GM10266 (cell line): ENCODE data around the gene TPPP3.
"Not testable (repeated sequence)": the region's sequence is repeated elsewhere in the genome, so short reads cannot be mapped to it uniquely, and the experiment has no call there.

ENCODE experiments used
- DNase-seq: peaks from one replicate; pipeline ENCODE4 v3.0.0; 2012; ENCODE audit errors: extremely low spot score
- TF ChIP-seq, protein P1 (sequence below): IDR thresholded peaks from 2 replicates; pipeline ENCODE4 v1.5.1; 2012; ENCODE audit warnings: mild to moderate bottlenecking, low read depth; ENCODE audit not compliant: control insufficient read depth, insufficient read depth; ENCODE audit errors: missing control alignments

The TPPP3 gene

GRCh38 chr16:67419931-67420330, 26.6 kb upstream of the TPPP3 start:
- TF ChIP-seq, protein P1, sequence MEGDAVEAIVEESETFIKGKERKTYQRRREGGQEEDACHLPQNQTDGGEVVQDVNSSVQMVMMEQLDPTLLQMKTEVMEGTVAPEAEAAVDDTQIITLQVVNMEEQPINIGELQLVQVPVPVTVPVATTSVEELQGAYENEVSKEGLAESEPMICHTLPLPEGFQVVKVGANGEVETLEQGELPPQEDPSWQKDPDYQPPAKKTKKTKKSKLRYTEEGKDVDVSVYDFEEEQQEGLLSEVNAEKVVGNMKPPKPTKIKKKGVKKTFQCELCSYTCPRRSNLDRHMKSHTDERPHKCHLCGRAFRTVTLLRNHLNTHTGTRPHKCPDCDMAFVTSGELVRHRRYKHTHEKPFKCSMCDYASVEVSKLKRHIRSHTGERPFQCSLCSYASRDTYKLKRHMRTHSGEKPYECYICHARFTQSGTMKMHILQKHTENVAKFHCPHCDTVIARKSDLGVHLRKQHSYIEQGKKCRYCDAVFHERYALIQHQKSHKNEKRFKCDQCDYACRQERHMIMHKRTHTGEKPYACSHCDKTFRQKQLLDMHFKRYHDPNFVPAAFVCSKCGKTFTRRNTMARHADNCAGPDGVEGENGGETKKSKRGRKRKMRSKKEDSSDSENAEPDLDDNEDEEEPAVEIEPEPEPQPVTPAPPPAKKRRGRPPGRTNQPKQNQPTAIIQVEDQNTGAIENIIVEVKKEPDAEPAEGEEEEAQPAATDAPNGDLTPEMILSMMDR, result no peak
- no peak for DNase-seq

DNA sequence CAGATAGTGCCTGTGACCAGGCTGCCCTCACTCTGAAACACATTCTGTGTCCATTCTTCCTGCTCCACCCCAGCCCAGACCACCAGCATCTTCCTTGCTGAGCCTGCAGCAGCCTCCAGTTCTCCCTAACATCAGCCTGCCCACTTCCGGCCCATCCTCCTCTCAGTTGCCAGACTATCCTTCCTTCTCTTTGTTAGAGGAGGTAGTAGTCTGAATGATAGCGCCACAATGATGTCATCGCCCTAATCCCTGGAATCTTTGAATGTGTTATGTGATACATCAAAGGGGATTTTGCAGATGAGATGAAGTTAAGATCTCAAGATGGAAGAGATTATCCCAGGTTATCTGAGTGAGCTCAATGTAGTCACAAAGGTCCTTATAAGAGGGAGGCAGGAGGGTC, 26.2 kb upstream of the TPPP3 start:
- DNase-seq, result no peak
- TF ChIP-seq, protein P1, result no peak

DNA sequence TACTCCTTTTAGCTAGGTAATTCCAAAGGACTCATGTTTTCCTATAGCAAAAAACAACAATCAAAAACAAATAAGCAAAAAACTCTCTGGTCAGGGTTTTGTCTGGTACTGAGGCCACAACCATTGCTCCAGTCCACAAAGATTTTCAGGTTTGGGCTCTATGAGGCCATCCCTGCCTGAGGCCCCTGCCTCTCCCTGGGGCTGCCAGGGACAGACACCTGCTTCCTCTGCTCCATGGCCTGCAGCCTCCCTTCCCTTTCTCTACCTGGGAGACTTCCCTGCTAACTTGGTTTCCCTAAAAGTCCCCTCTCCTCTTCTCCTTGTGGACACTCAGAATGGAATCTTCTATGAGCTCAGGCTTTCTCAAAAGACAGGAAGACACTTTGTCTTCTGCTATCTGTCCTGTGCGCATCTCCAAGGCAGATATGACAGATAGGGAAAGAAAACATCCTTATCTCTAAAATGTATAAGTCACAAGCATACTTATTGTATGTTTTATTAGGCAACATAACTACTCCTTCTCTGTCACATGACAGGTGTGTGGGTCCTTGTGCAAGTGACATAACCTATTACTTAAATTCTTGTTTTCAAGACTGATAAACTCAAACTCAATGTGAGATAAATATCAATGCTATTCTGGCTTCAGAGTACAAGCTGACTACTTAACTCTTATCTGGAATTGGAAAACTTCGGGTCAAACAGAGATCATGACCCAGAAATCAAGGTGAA, 24.2 kb upstream of the TPPP3 start:
- no peak for DNase-seq
- TF ChIP-seq, protein P1, result no peak

DNA sequence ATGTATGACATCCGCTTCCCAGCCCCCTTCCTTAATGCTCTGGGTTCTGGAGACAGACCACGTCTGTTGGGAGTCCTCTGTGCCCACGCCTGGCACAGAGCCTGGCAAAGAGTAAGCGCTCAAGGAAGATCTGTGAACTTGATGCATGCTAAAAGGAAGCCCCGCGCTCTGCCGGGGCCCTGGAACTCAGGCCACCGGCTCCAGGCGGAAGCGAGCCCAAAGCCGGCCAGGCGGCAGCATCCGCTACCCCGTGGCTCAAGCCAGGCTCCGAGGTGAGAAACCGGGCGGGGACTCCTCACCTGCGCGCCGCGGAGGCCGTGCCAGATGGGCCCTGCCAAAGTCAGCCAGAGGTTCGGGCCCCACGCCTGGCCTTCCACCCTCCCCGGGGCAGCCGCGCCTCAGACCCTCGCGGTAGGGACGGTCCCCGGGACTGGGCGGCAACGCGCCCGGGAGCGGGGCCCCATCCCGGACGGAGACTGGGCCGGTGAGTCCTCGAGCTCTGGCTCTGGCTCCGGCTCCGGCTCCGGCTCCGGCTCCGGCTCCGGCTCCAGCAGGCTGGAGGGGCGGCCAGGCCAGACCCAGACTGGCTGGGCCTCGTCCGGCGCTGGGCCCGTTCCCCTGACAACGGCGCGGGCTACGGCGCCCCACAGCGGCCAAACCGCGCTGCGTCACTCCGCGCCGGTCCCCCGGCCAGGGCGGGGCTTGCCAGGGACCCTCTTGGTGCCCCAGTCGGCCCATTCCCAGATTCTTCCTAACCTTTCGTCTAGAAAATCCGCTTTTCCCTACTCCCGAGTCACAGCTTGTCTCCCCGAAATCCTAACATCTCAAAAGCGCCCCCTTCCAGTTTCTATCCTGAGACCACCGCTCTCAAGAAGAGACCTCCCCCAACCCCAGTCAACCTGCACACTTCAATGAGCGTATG, 22.8 kb upstream of the TPPP3 start, which contains the start of gene ZDHHC1:
TSS of gene ZDHHC1 (minus strand) at position 606 of the 922 bp plus-strand sequence. CDS start 8,702 bp downstream, outside the sequence.
- TF ChIP-seq, protein P1, result peak; percentile 79
- DNase-seq, result peak; percentile 90

- not testable (repeated sequence) for DNase-seq
Measured at GRCh38 chr16:67415421-67415820, 22.1 kb upstream of the TPPP3 start.

DNA sequence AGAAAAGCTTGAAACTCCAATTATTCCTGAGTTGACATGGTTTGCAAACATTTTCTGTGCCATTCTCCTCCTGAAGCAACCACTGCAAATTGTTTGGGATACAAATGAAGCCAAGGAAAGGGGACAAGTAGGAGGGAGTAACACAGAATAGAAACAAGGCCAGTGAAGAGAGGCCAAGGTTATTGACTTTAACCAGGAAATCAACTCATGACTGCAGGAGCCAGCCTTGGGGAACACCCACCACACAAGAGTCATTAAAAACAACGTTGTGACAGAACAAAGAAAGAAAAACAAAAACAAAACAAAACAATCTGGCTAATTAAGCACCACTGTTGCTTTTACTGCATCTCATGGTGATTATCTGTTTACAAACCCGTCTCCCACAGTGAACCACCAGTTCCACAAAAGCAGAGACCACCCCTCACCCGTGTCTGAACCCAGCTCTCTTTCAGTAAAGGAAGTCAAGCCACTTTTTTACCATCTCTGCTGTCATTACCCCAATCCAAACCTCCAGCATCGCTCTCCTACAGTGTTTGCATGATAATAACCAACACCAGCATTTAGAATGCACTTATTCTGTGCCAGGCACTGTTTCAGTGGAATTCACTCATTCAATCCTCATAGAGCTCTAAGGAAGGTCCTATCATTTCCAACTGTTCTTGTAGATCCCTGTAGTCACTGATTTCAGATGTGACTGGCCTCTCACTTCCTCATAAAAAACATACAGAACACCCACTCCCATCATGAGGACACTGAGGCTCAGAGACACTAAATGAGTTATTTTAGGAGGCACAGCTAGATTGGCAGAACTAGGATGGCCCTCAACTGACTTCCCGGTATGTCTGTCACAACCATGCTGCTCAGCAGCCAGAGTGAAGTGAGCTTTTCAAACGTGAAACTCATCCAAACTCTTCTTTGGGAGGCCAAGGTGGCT, 20.9 kb upstream of the TPPP3 start:
- TF ChIP-seq, protein P1, result no peak
- DNase-seq, result no peak

DNA sequence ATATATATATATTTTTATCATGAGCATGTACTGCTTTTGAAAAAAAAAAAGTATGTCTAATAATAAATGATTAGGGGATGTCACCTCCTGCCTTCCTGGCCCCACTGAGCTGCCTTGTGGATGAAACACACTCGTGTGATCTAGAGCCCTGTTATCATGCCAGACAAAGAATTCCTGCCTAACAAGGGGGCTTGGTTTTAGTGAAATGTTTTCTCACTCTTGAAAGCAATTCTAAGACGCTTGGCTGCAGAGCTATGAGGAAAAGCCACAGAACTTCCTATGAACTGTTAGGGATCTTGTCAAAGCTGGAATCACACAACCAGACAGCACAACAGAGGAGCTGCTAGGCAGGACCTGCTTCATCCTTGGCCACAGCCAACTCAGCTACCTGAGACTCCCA, 19.0 kb upstream of the TPPP3 start:
- TF ChIP-seq, protein P1, result no peak
- no peak for DNase-seq
